Fibroblast of pulmonary artery (primary cell): Measurements from ENCODE around the gene TAF4B.

Experiments used
- DNase-seq: peaks from one replicate; pipeline ENCODE4 v3.0.0-alpha.2; 2010; ENCODE audit warnings: low read depth
- H3K4me3 ChIP-seq: replicated peaks from 2 replicates; pipeline ENCODE4 v1.5.1; 2011; ENCODE audit warnings: low read depth, mild to moderate bottlenecking, control low read depth, low read length, moderate library complexity
- CTCF ChIP-seq: IDR thresholded peaks from 2 replicates; pipeline ENCODE4 v1.5.1; 2011; ENCODE audit warnings: mild to moderate bottlenecking, control low read depth, low read length, inconsistent platforms; ENCODE audit errors: missing control alignments

The TAF4B gene

GRCh38 chr18:26405190-26405801 lies 179.1 kb downstream of the TAF4B start:
- H3K4me3 ChIP-seq, result no peak overlapping the region
- TF ChIP-seq CTCF, result peak; percentile 53
- peak; percentile 70 for DNase-seq

GRCh38 chr18:26406324-26406723 lies 180.1 kb downstream of the TAF4B start:
- no peak overlapping the region for H3K4me3 ChIP-seq
- no peak for DNase-seq
- TF ChIP-seq CTCF, result no peak

GRCh38 chr18:26406854-26407517 lies 180.7 kb downstream of the TAF4B start:
- no peak overlapping the region for H3K4me3 ChIP-seq
- no peak for DNase-seq
- no peak for TF ChIP-seq CTCF

- no peak for DNase-seq
- H3K4me3 ChIP-seq, result no peak overlapping the region
- no peak for TF ChIP-seq CTCF
Measured at GRCh38 chr18:26407736-26408601, 181.7 kb downstream of the TAF4B start.

- TF ChIP-seq CTCF, result no peak
- no peak for DNase-seq
- H3K4me3 ChIP-seq, result no peak overlapping the region
Measured at GRCh38 chr18:26409091-26409490, 182.8 kb downstream of the TAF4B start.

- no peak for DNase-seq
- no peak overlapping the region for H3K4me3 ChIP-seq
- no peak for TF ChIP-seq CTCF
Measured at GRCh38 chr18:26414901-26415440, 188.7 kb downstream of the TAF4B start.
